SK-N-SH (cell line): Measurements from ENCODE around the gene DLG2. TPM values are rescaled to one million over a fixed set of nuclear protein-coding genes. Genes with fewer than 3 reads are reported as not detected.

Source experiments
- CTCF ChIA-PET: fragments of 300-600, 350-600 bp; formaldehyde crosslinking; extraction: SDS; loops from one replicate; lab custom pipeline; 2021; lab: Yijun Ruan, JAX
- POLR2A ChIA-PET: fragments of 350-600 bp; sonication (Branson Sonifier 250); formaldehyde crosslinking; extraction: SDS; loops from one replicate; lab custom pipeline; 2020; ENCODE audit warnings: antibody characterized with exemption, inconsistent platforms; lab: Yijun Ruan, JAX
- DNase-seq: peaks from one replicate; pipeline ENCODE4 v3.0.0; 2012
- H2AFZ ChIP-seq: fragments of 200-600 bp; sonication (generic); 2 replicates; pipeline ENCODE4 v1.8.1; 2016; ENCODE audit warnings: antibody characterized with exemption, mild to moderate bottlenecking, low read depth
- H3F3A ChIP-seq: fragments of 200-600 bp; sonication (generic); replicated peaks from 2 replicates; pipeline ENCODE3; 2016; ENCODE audit warnings: antibody characterized with exemption, mild to moderate bottlenecking; ENCODE audit not compliant: insufficient read depth
- H3K27ac ChIP-seq, 2 experiments: fragments of 200-500 bp in 1 of 2; fragments of 200-600 bp in 1 of 2; sonication (Bioruptor generic) in 1 of 2; sonication (generic), shearing (Covaris generic) in 1 of 2; 2 replicates each; pipeline versions ENCODE4 v1.5.1 to v1.6.1; 2014 to 2016; ENCODE audit warnings: low read depth in 2 of 2, inconsistent platforms in 1 of 2, low read length in 1 of 2, mild to moderate bottlenecking in 1 of 2, mixed read lengths in 1 of 2
- H3K27me3 ChIP-seq: fragments of 200-600 bp; sonication (generic), shearing (Covaris generic); 2 replicates; pipeline ENCODE4 v1.6.1; 2016; ENCODE audit warnings: mixed run types; ENCODE audit not compliant: insufficient read depth
- H3K36me3 ChIP-seq, 2 experiments: fragments of 200-500 bp in 1 of 2; fragments of 200-600 bp in 1 of 2; sonication (Bioruptor generic) in 1 of 2; sonication (generic) in 1 of 2; replicated peaks in 1 of 2; 2 replicates each; pipeline versions ENCODE3 to v1.5.1; 2014 to 2016; ENCODE audit warnings: low read length in 1 of 2, mild to moderate bottlenecking in 1 of 2; ENCODE audit not compliant: insufficient read depth in 2 of 2, control insufficient read depth in 1 of 2
- H3K4me1 ChIP-seq, 2 experiments: fragments of 200-500 bp in 1 of 2; fragments of 200-600 bp in 1 of 2; sonication (Bioruptor generic) in 1 of 2; sonication (generic), shearing (Covaris generic) in 1 of 2; 2 replicates each; pipeline versions ENCODE4 v1.5.1 to v1.6.1; 2014 to 2016; ENCODE audit warnings: low read depth in 1 of 2, low read length in 1 of 2, mixed run types in 1 of 2; ENCODE audit not compliant: insufficient read depth in 2 of 2, control insufficient read depth in 1 of 2
- H3K4me2 ChIP-seq: fragments of 200-600 bp; sonication (generic), shearing (Covaris generic); 2 replicates; pipeline ENCODE4 v1.6.1; 2017; ENCODE audit warnings: mixed run types
- H3K4me3 ChIP-seq, 2 experiments: fragments of 200-500 bp in 1 of 2; fragments of 200-600 bp in 1 of 2; sonication (Bioruptor generic) in 1 of 2; sonication (generic), shearing (Covaris generic) in 1 of 2; 2 replicates each; pipeline versions ENCODE4 v1.5.1 to v1.8.1; 2014 to 2016; ENCODE audit warnings: low read depth in 2 of 2, inconsistent platforms in 1 of 2, low read length in 1 of 2, mild to moderate bottlenecking in 1 of 2, mixed read lengths in 1 of 2, moderate library complexity in 1 of 2
- H3K79me2 ChIP-seq: fragments of 200-600 bp; sonication (generic); 2 replicates; pipeline ENCODE4 v1.8.1; 2017; ENCODE audit warnings: mild to moderate bottlenecking; ENCODE audit not compliant: insufficient read depth
- H3K9ac ChIP-seq: fragments of 200-600 bp; sonication (generic); 2 replicates; pipeline ENCODE4 v1.6.1; 2017; ENCODE audit warnings: mixed run types
- H3K9me2 ChIP-seq: fragments of 200-600 bp; sonication (generic); 2 replicates; pipeline ENCODE4 v1.6.1; 2017; ENCODE audit warnings: mixed run types
- H3K9me3 ChIP-seq: fragments of 200-600 bp; sonication (generic); 2 replicates; pipeline ENCODE4 v1.6.1; 2017; ENCODE audit warnings: mixed run types, mild to moderate bottlenecking, moderate library complexity
- H4K20me1 ChIP-seq: fragments of 200-600 bp; sonication (generic); 2 replicates; pipeline ENCODE4 v1.6.1; 2017; ENCODE audit warnings: mild to moderate bottlenecking, mixed run types; ENCODE audit not compliant: insufficient read depth
- EP300 ChIP-seq, 2 experiments: IDR thresholded peaks; 2 replicates each; pipeline versions ENCODE4 v1.4.0 to v1.6.1; 2012; ENCODE audit warnings: borderline replicate concordance in 1 of 2, low read depth in 1 of 2, low read length in 1 of 2
- FOXJ3 ChIP-seq: sonication (generic); formaldehyde crosslinking; IDR thresholded peaks from 2 replicates; pipeline ENCODE4 v1.5.1; 2020; ENCODE audit warnings: mild to moderate bottlenecking, missing genetic modification reagents
- FOXM1 ChIP-seq: IDR thresholded peaks from 2 replicates; pipeline ENCODE4 v1.4.0; 2012; ENCODE audit warnings: low read depth, mild to moderate bottlenecking
- GABPA ChIP-seq: IDR thresholded peaks from 2 replicates; pipeline ENCODE4 v1.4.0; 2012; ENCODE audit warnings: low read depth, mild to moderate bottlenecking
- MXI1 ChIP-seq: IDR thresholded peaks from 2 replicates; pipeline ENCODE4 v1.6.1; 2012; ENCODE audit warnings: mild to moderate bottlenecking, low read depth, low read length, improper control_type of control experiment
- NFIC ChIP-seq: IDR thresholded peaks from 2 replicates; pipeline ENCODE4 v1.4.0; 2012; ENCODE audit warnings: borderline replicate concordance
- NRF1 ChIP-seq: IDR thresholded peaks from 2 replicates; pipeline ENCODE4 v1.6.1; 2012; ENCODE audit warnings: low read depth, mild to moderate bottlenecking, low read length
- RAD21 ChIP-seq: IDR thresholded peaks from 2 replicates; pipeline ENCODE4 v1.6.1; 2012; ENCODE audit warnings: mild to moderate bottlenecking, low read length
- RFX5 ChIP-seq: IDR thresholded peaks from 2 replicates; pipeline ENCODE4 v1.6.1; 2012; ENCODE audit warnings: mild to moderate bottlenecking, improper control_type of control experiment, low read length
- TAF1 ChIP-seq: IDR thresholded peaks from 2 replicates; pipeline ENCODE4 v1.6.1; 2012; ENCODE audit warnings: low read depth, mild to moderate bottlenecking, low read length, moderate library complexity, borderline replicate concordance
- TCF12 ChIP-seq: IDR thresholded peaks from 2 replicates; pipeline ENCODE4 v1.4.0; 2012
- ZBTB33 ChIP-seq: IDR thresholded peaks from 2 replicates; pipeline ENCODE4 v1.4.0; 2012; ENCODE audit warnings: low read depth, borderline replicate concordance
- WGBS: methylation state at CpG from one replicate; pipeline ENCODE4 v1.1.6; 2017; ENCODE audit warnings: low lambda C conversion rate; 5-methylcytosine and 5-hydroxymethylcytosine counted together
- polyA plus RNA-seq, 3 experiments: library from polyadenylated mRNA; depleted of rRNA; stranded (reverse); fragments of >200 nt; gene quantifications; 2 replicates each; pipeline ENCODE4 v1.2.3, GENCODE V29; 2012
- TF ChIP-seq, protein P1 (sequence below): IDR thresholded peaks from 2 replicates; pipeline ENCODE4 v1.6.1; 2012; ENCODE audit warnings: mild to moderate bottlenecking, low read depth, low read length, moderate library complexity
- TF ChIP-seq, protein P2 (sequence below): IDR thresholded peaks from 2 replicates; pipeline ENCODE4; 2012
- TF ChIP-seq, protein P3 (sequence below): IDR thresholded peaks from 2 replicates; pipeline ENCODE4 v1.4.0; 2012; ENCODE audit warnings: low read depth, borderline replicate concordance

Gene DLG2
- polyA plus RNA-seq, 1 of the 3 experiments (the other 2 are of a cell fraction): 0.21 TPM

GRCh38 chr11:84675396-84676025, 951.6 kb downstream of the DLG2 start:
- no peaks in the 10 kb centered on the region for H4K20me1 ChIP-seq
- H3K27me3 ChIP-seq: no peaks in the 10 kb centered on the region
- no peaks in the 10 kb centered on the region for H3K9me3 ChIP-seq
- no peak overlapping the region for H3K4me3 ChIP-seq
- no peaks in the 10 kb centered on the region for H3K36me3 ChIP-seq
- H3K9ac ChIP-seq: no peak overlapping the region
- POLR2A ChIA-PET: no interaction called here
- no peak overlapping the region for H3K4me2 ChIP-seq
- no peak overlapping the region for H3K27ac ChIP-seq
- H3K9me2 ChIP-seq: no peaks in the 10 kb centered on the region
- no peaks in the 10 kb centered on the region for H3F3A ChIP-seq
- 3% methylated on average over 5 of the region's 5 CpGs for WGBS
- no peak overlapping the region for H2AFZ ChIP-seq
- no peaks in the 10 kb centered on the region for H3K4me1 ChIP-seq
- TF ChIP-seq, protein P1, sequence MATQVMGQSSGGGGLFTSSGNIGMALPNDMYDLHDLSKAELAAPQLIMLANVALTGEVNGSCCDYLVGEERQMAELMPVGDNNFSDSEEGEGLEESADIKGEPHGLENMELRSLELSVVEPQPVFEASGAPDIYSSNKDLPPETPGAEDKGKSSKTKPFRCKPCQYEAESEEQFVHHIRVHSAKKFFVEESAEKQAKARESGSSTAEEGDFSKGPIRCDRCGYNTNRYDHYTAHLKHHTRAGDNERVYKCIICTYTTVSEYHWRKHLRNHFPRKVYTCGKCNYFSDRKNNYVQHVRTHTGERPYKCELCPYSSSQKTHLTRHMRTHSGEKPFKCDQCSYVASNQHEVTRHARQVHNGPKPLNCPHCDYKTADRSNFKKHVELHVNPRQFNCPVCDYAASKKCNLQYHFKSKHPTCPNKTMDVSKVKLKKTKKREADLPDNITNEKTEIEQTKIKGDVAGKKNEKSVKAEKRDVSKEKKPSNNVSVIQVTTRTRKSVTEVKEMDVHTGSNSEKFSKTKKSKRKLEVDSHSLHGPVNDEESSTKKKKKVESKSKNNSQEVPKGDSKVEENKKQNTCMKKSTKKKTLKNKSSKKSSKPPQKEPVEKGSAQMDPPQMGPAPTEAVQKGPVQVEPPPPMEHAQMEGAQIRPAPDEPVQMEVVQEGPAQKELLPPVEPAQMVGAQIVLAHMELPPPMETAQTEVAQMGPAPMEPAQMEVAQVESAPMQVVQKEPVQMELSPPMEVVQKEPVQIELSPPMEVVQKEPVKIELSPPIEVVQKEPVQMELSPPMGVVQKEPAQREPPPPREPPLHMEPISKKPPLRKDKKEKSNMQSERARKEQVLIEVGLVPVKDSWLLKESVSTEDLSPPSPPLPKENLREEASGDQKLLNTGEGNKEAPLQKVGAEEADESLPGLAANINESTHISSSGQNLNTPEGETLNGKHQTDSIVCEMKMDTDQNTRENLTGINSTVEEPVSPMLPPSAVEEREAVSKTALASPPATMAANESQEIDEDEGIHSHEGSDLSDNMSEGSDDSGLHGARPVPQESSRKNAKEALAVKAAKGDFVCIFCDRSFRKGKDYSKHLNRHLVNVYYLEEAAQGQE: no peak
- no peak for TF ChIP-seq EP300 (IDR thresholded peaks at IDR 0.05; ENCODE audit: borderline replicate concordance in 1 of 2, low read depth in 1 of 2, low read length in 1 of 2)
- TF ChIP-seq RAD21: no peak
- TF ChIP-seq ZBTB33: no peak
- no peak for TF ChIP-seq TCF12
- TF ChIP-seq RFX5: no peak
- no peak for TF ChIP-seq FOXM1
- no peak for TF ChIP-seq NRF1
- TF ChIP-seq FOXJ3 (CRISPR knock-in tag): no peak
- TF ChIP-seq TAF1: no peak
- TF ChIP-seq GABPA: no peak
- TF ChIP-seq NFIC: no peak
- no peak for DNase-seq
- H3K79me2 ChIP-seq: no peaks in the 10 kb centered on the region
- CTCF ChIA-PET: interaction anchor here (0.7 kb wide), 1 partner anchor 747 kb away, joined by 4 read pairs; no protein-coding TSS in a partner anchor

DNA sequence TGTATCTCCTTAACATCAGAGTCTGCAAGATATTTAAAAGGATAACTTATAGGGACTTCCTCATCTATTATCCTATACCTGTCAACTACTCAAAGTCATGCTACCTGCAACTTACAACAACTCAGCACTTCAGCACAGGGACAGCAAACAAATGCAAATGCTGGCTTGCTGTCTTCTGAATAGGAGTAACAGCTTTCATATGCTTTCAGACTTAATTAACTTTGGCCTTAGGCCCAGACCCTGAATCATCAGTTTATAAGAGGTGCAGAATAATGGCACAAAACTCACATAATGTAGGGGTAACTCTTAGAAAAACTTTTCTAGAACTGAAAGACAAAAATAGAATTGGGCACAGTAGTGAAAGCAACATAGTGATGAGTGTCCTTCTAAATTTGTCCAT, 953.4 kb downstream of the DLG2 start:
- no peaks in the 10 kb centered on the region for H3K9me2 ChIP-seq
- H3K9ac ChIP-seq: no peak overlapping the region
- H3K36me3 ChIP-seq: no peaks in the 10 kb centered on the region
- H3K9me3 ChIP-seq: no peaks in the 10 kb centered on the region
- POLR2A ChIA-PET: no interaction called here
- no peak overlapping the region for H3K27ac ChIP-seq
- no peaks in the 10 kb centered on the region for H3K4me1 ChIP-seq
- no peak overlapping the region for H2AFZ ChIP-seq
- no peaks in the 10 kb centered on the region for H4K20me1 ChIP-seq
- CTCF ChIA-PET: no interaction called here
- H3K79me2 ChIP-seq: no peaks in the 10 kb centered on the region
- H3F3A ChIP-seq: no peaks in the 10 kb centered on the region
- no peak overlapping the region for H3K4me3 ChIP-seq
- no peak for DNase-seq
- H3K27me3 ChIP-seq: no peaks in the 10 kb centered on the region
- no peak overlapping the region for H3K4me2 ChIP-seq
- TF ChIP-seq NFIC: no peak
- TF ChIP-seq, protein P2, sequence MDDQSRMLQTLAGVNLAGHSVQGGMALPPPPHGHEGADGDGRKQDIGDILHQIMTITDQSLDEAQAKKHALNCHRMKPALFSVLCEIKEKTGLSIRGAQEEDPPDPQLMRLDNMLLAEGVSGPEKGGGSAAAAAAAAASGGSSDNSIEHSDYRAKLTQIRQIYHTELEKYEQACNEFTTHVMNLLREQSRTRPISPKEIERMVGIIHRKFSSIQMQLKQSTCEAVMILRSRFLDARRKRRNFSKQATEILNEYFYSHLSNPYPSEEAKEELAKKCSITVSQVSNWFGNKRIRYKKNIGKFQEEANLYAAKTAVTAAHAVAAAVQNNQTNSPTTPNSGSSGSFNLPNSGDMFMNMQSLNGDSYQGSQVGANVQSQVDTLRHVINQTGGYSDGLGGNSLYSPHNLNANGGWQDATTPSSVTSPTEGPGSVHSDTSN: no peak
- no peak for TF ChIP-seq TCF12
- TF ChIP-seq, protein P3, sequence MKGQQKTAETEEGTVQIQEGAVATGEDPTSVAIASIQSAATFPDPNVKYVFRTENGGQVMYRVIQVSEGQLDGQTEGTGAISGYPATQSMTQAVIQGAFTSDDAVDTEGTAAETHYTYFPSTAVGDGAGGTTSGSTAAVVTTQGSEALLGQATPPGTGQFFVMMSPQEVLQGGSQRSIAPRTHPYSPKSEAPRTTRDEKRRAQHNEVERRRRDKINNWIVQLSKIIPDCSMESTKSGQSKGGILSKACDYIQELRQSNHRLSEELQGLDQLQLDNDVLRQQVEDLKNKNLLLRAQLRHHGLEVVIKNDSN: no peak
- no peak for TF ChIP-seq MXI1
- TF ChIP-seq, protein P1: peak; percentile 58; the same call in 1 of the 2 replicates
